C1 segment of cervical spinal cord (tissue), 14 donors: ENCODE results near the gene C2orf72.

Source experiments
- DNase-seq, 14 donors: peaks; one replicate each; lab custom pipeline; 2025; lab: John Stamatoyannopoulos, UW

C2orf72 gene

GRCh38 chr2:231041061-231041689 is 3.9 kb downstream of the C2orf72 start:
- DNase-seq: no peak

- no peak for DNase-seq
Measured at GRCh38 chr2:231043796-231044195, 6.5 kb downstream of the C2orf72 start.

GRCh38 chr2:231046916-231047273 is 9.6 kb downstream of the C2orf72 start:
- DNase-seq: no peak

- peak in 11 of 14 donors; percentile 15 to 81 (median 69) for DNase-seq
Measured at GRCh38 chr2:231047274-231047922, 10.1 kb downstream of the C2orf72 start.

GRCh38 chr2:231047923-231048915 is 10.9 kb downstream of the C2orf72 start:
- DNase-seq: peak in 3 of 14 donors; percentile 51 to 58 (median 54)

GRCh38 chr2:231049286-231050017 is 12.1 kb downstream of the C2orf72 start:
- DNase-seq: no peak

- DNase-seq: peak in 5 of 14 donors; percentile 14 to 61 (median 55)
Measured at GRCh38 chr2:231050018-231050901, 12.9 kb downstream of the C2orf72 start.

- no peak for DNase-seq
Measured at GRCh38 chr2:231051116-231051515, 13.8 kb downstream of the C2orf72 start.

GRCh38 chr2:231052494-231053451 is 15.4 kb downstream of the C2orf72 start:
- peak in 13 of 14 donors; percentile 38 to 84 (median 75) for DNase-seq

- DNase-seq: no peak
Measured at GRCh38 chr2:231053846-231054245, 16.5 kb downstream of the C2orf72 start.

GRCh38 chr2:231056453-231057416 is 19.4 kb downstream of the C2orf72 start, which contains the start of gene PSMD1:
Gene PSMD1 (plus strand): TSS chr2:231056867. CDS start chr2:231057026, 159 bp downstream.
- peak; percentile 86 to 98 (median 94) for DNase-seq

GRCh38 chr2:231057590-231057989 is 20.3 kb downstream of the C2orf72 start:
- no peak for DNase-seq

- no peak for DNase-seq
Measured at GRCh38 chr2:231058761-231059550, 21.6 kb downstream of the C2orf72 start.

- no peak for DNase-seq
Measured at GRCh38 chr2:231059756-231060155, 22.4 kb downstream of the C2orf72 start.

- no peak for DNase-seq
Measured at GRCh38 chr2:231062776-231063175, 25.5 kb downstream of the C2orf72 start.

GRCh38 chr2:231063347-231063746 is 26.0 kb downstream of the C2orf72 start:
- no peak for DNase-seq

GRCh38 chr2:231065966-231066365 is 28.6 kb downstream of the C2orf72 start:
- no peak for DNase-seq
